IMR-90 (cell line): ENCODE results near the gene PDE4B. TPM values are rescaled to one million over a fixed set of nuclear protein-coding genes. Genes with fewer than 3 reads are reported as not detected.

Experiments used
- ATAC-seq: fragments of 200-7000 bp; cut with Tn5 transposase; 2 replicates; pipeline ENCODE4 v1.9.1; 2020; ENCODE audit warnings: low read depth, mild to moderate bottlenecking, moderate library complexity
- BruUV-seq: library from RNA; stranded (reverse); fragments of 400-500 nt; replicated peaks from 2 replicates; lab custom pipeline; 2021; lab: Mats Ljungman, UMichigan
- CTCF ChIA-PET: fragments of 300-600 bp; formaldehyde crosslinking; extraction: SDS; loops from one replicate; lab custom pipeline; 2021; ENCODE audit warnings: antibody characterized with exemption; lab: Yijun Ruan, JAX
- POLR2A ChIA-PET: fragments of 300-600 bp; sonication (Branson Sonifier 250); formaldehyde crosslinking; loops from one replicate; lab custom pipeline; 2022; ENCODE audit warnings: antibody characterized with exemption; ENCODE audit not compliant: unreplicated experiment; lab: Charles Lee
- DNase-seq: peaks from one replicate; pipeline ENCODE4 v3.0.0; 2013
- H2AFZ ChIP-seq: replicated peaks from 2 replicates; pipeline ENCODE3; 2013; ENCODE audit warnings: low read length, mild to moderate bottlenecking; ENCODE audit not compliant: poor library complexity
- H2AK5ac ChIP-seq: 2 replicates; pipeline ENCODE4 v1.6.1; 2013; ENCODE audit warnings: low read depth, low read length, inconsistent platforms
- H2AK9ac ChIP-seq: replicated peaks from 2 replicates; pipeline ENCODE3; 2013; ENCODE audit warnings: mild to moderate bottlenecking, low read depth, low read length, moderate library complexity; ENCODE audit not compliant: poor library complexity
- H2BK120ac ChIP-seq: 2 replicates; pipeline ENCODE4 v1.6.1; 2013; ENCODE audit warnings: low read depth, low read length, inconsistent platforms
- H2BK15ac ChIP-seq: 3 replicates; pipeline ENCODE4 v1.6.1; 2013; ENCODE audit warnings: low read depth, low read length, inconsistent platforms
- H2BK20ac ChIP-seq: 2 replicates; pipeline ENCODE4 v1.6.1; 2013; ENCODE audit warnings: low read depth, mild to moderate bottlenecking, inconsistent platforms, low read length, moderate library complexity
- H2BK5ac ChIP-seq: 2 replicates; pipeline ENCODE4 v1.6.1; 2013; ENCODE audit warnings: mild to moderate bottlenecking, low read depth, low read length, inconsistent platforms; ENCODE audit not compliant: poor library complexity, severe bottlenecking
- H3K14ac ChIP-seq: replicated peaks from 2 replicates; pipeline ENCODE4 v1.6.1; 2013; ENCODE audit warnings: low read depth, low read length, inconsistent platforms
- H3K18ac ChIP-seq: 2 replicates; pipeline ENCODE4 v1.6.1; 2013; ENCODE audit warnings: low read depth, low read length, control low read depth
- H3K23ac ChIP-seq: 2 replicates; pipeline ENCODE4 v1.6.1; 2013; ENCODE audit warnings: low read depth, low read length, inconsistent platforms
- H3K27ac ChIP-seq: 2 replicates; pipeline ENCODE4 v1.5.1; 2013; ENCODE audit warnings: mild to moderate bottlenecking, control low read depth, low read length; ENCODE audit not compliant: insufficient read depth
- H3K27me3 ChIP-seq: 2 replicates; pipeline ENCODE4 v1.6.1; 2013; ENCODE audit warnings: low read length; ENCODE audit not compliant: control insufficient read depth, insufficient read depth
- H3K36me3 ChIP-seq: 2 replicates; pipeline ENCODE4 v1.6.1; 2013; ENCODE audit warnings: low read length, mixed read lengths; ENCODE audit not compliant: control insufficient read depth, insufficient read depth
- H3K4ac ChIP-seq: 2 replicates; pipeline ENCODE4 v1.6.1; 2013; ENCODE audit warnings: low read depth, low read length, inconsistent platforms
- H3K4me1 ChIP-seq: 2 replicates; pipeline ENCODE4 v1.6.1; 2013; ENCODE audit warnings: low read length, mixed read lengths; ENCODE audit not compliant: control insufficient read depth, insufficient read depth
- H3K4me2 ChIP-seq: 2 replicates; pipeline ENCODE4 v1.6.1; 2013; ENCODE audit warnings: low read depth, mild to moderate bottlenecking, control low read depth, low read length, moderate library complexity
- H3K4me3 ChIP-seq: 2 replicates; pipeline ENCODE4 v1.5.1; 2013; ENCODE audit warnings: low read depth, mild to moderate bottlenecking, control low read depth, low read length, moderate library complexity; ENCODE audit not compliant: insufficient read depth
- H3K56ac ChIP-seq: 2 replicates; pipeline ENCODE4 v1.6.1; 2013; ENCODE audit warnings: low read length, inconsistent platforms; ENCODE audit not compliant: insufficient read depth; ENCODE audit errors: extremely low read depth
- H3K79me1 ChIP-seq, 2 experiments: 2 replicates each; pipeline ENCODE4 v1.6.1; 2013; ENCODE audit warnings: low read length in 2 of 2, inconsistent platforms in 1 of 2, low read depth in 1 of 2
- H3K9ac ChIP-seq: 2 replicates; pipeline ENCODE4 v1.6.1; 2013; ENCODE audit warnings: low read depth, low read length, control low read depth
- H3K9me1 ChIP-seq: 2 replicates; pipeline ENCODE4 v1.6.1; 2013; ENCODE audit warnings: low read length, inconsistent platforms; ENCODE audit not compliant: insufficient read depth
- H3K9me3 ChIP-seq: 2 replicates; pipeline ENCODE4 v1.6.1; 2013; ENCODE audit warnings: low read length; ENCODE audit not compliant: control insufficient read depth, insufficient read depth
- H4K20me1 ChIP-seq: 2 replicates; pipeline ENCODE4 v1.6.1; 2013; ENCODE audit warnings: low read length, inconsistent platforms; ENCODE audit not compliant: insufficient read depth
- H4K5ac ChIP-seq: 2 replicates; pipeline ENCODE4 v1.6.1; 2013; ENCODE audit warnings: mild to moderate bottlenecking, low read depth, low read length, control low read depth
- H4K8ac ChIP-seq, 2 experiments: 2 replicates each; pipeline ENCODE4 v1.6.1; 2013; ENCODE audit warnings: low read depth in 2 of 2, low read length in 2 of 2, control low read depth in 1 of 2, inconsistent platforms in 1 of 2
- H4K91ac ChIP-seq: 2 replicates; pipeline ENCODE4 v1.6.1; 2013; ENCODE audit warnings: low read depth, low read length, inconsistent platforms; ENCODE audit not compliant: insufficient read depth
- BHLHE40 ChIP-seq: fragments of 150-350 bp; IDR thresholded peaks from 2 replicates; pipeline ENCODE4 v1.6.1; 2016; ENCODE audit warnings: mild to moderate bottlenecking, low read depth, low read length
- CHD1 ChIP-seq: IDR thresholded peaks from 2 replicates; pipeline ENCODE4 v1.6.1; 2012; ENCODE audit warnings: low read depth, low read length, improper control_type of control experiment
- CTCF ChIP-seq: conservative IDR thresholded peaks from 2 replicates; pipeline ENCODE4 v1.5.1; 2012; ENCODE audit warnings: mild to moderate bottlenecking, low read depth, low read length, improper control_type of control experiment
- ELK1 ChIP-seq: fragments of 150-350 bp; IDR thresholded peaks from 2 replicates; pipeline ENCODE4 v1.6.1; 2016; ENCODE audit warnings: low read depth, mild to moderate bottlenecking, low read length, moderate library complexity, borderline replicate concordance
- FOS ChIP-seq: fragments of 150-350 bp; IDR thresholded peaks from 2 replicates; pipeline ENCODE4 v1.6.1; 2016; ENCODE audit warnings: low read depth, low read length
- MAFK ChIP-seq: IDR thresholded peaks from 2 replicates; pipeline ENCODE4 v1.6.1; 2012; ENCODE audit warnings: low read depth, low read length, improper control_type of control experiment
- MAZ ChIP-seq: IDR thresholded peaks from 2 replicates; pipeline ENCODE4 v1.6.1; 2012; ENCODE audit warnings: low read depth, mild to moderate bottlenecking, low read length, improper control_type of control experiment, moderate library complexity, borderline replicate concordance
- MXI1 ChIP-seq: IDR thresholded peaks from 2 replicates; pipeline ENCODE4 v1.6.1; 2012; ENCODE audit warnings: low read depth, mild to moderate bottlenecking, low read length, moderate library complexity, borderline replicate concordance
- NFE2L2 ChIP-seq: fragments of 150-350 bp; IDR thresholded peaks from 2 replicates; pipeline ENCODE4 v1.6.1; 2016; ENCODE audit warnings: low read depth, mild to moderate bottlenecking, low read length
- POLR2A ChIP-seq: IDR thresholded peaks from 2 replicates; pipeline ENCODE4 v1.6.1; 2012; ENCODE audit warnings: mild to moderate bottlenecking, low read depth, low read length
- RFX5 ChIP-seq: IDR thresholded peaks from 2 replicates; pipeline ENCODE4 v1.8.0; 2012; ENCODE audit warnings: low read depth, mild to moderate bottlenecking, low read length, moderate library complexity
- USF2 ChIP-seq: fragments of 150-350 bp; IDR thresholded peaks from 2 replicates; pipeline ENCODE4 v1.6.1; 2017; ENCODE audit warnings: mild to moderate bottlenecking, antibody characterized with exemption, low read length, low read depth
- WGBS, 2 experiments: methylation state at CpG; one replicate each; pipeline versions ENCODE4 v1.1.5 to v1.1.7; 2013; ENCODE audit warnings: missing lambda C conversion rate in 2 of 2; ENCODE audit not compliant: insufficient read length in 1 of 2; ENCODE audit errors: extremely low coverage in 2 of 2; 5-methylcytosine and 5-hydroxymethylcytosine counted together
- dilution Hi-C: fragments of 300-500 bp; cut with HindIII; formaldehyde crosslinking; loops from one replicate; pipeline ENCODE4 v1.14.3; 2018; ENCODE audit warnings: low sequenced_read_pairs; ENCODE audit not compliant: unreplicated experiment
- in situ Hi-C: fragments of 300-500 bp; cut with MboI; formaldehyde crosslinking; loops from 3 replicates; pipeline ENCODE4 v1.14.3; 2019; ENCODE audit warnings: low sequenced_read_pairs, inconsistent platforms, mixed read lengths
- intact Hi-C: fragments of 100-400 bp; cut with micrococcal nuclease; formaldehyde crosslinking; loops from 2 replicates; pipeline ENCODE4 v1.10.0; 2022
- polyA plus RNA-seq, 3 experiments: library from polyadenylated mRNA; depleted of rRNA; stranded (reverse); fragments of >200 nt; gene quantifications; 2 replicates each; pipeline ENCODE4 v1.2.3, GENCODE V29; 2012; ENCODE audit warnings: low replicate concordance in 1 of 3
- total RNA-seq: library from RNA; depleted of rRNA; stranded (reverse); fragments of >200 nt; gene quantifications from 2 replicates; pipeline ENCODE4 v1.2.3, GENCODE V29; 2012

PDE4B gene
- total and polyA plus RNA-seq, 2 of the 4 experiments (the other 2 are of a cell fraction): 5.8 to 21.3 TPM

GRCh38 chr1:66055092-66055491, 262.4 kb downstream of the PDE4B start:
- ChIA-PET POLR2A (no interaction called here), CTCF (no interaction called here)
- Histone ChIP-seq H2BK5ac (no peak overlapping the region), H4K5ac (no peak overlapping the region), H2AK5ac (no peak overlapping the region), H3K56ac (no peak overlapping the region), H3K79me1 (no peaks in the 10 kb centered on the region), H3K36me3 (no peaks in the 10 kb centered on the region), H4K8ac (no peak overlapping the region), H2BK15ac (no peak overlapping the region), H3K14ac (no peak overlapping the region), H2BK120ac (no peak overlapping the region), H3K18ac (no peak overlapping the region), H3K4me3 (no peak overlapping the region), H3K9me1 (no peaks in the 10 kb centered on the region), H2BK20ac (no peak overlapping the region), H4K20me1 (no peaks in the 10 kb centered on the region), H2AK9ac (no peak overlapping the region), H3K4me2 (no peak overlapping the region), H3K27ac (no peak overlapping the region), H3K4ac (no peak overlapping the region), H3K27me3 (no peaks in the 10 kb centered on the region), H3K9me3 (no peaks in the 10 kb centered on the region), H3K23ac (no peak overlapping the region), H2AFZ (no peak overlapping the region), H3K9ac (no peak overlapping the region), H4K91ac (no peak overlapping the region), H3K4me1 (no peaks in the 10 kb centered on the region)
- DNase-seq (no peak), ATAC-seq (no peak)
- intact Hi-C loops (no loop called here), dilution Hi-C loops (no loop called here), in situ Hi-C loops (no loop called here)
- WGBS, 2 experiments: no CpG with 5 or more reads among the region's 3 CpGs
- TF ChIP-seq MAFK: no peak
- no peak for TF ChIP-seq CTCF
- TF ChIP-seq NFE2L2: no peak
- no peak for TF ChIP-seq BHLHE40
- no peak for TF ChIP-seq USF2
- no peak for TF ChIP-seq FOS
- no peak for TF ChIP-seq RFX5
- no peak for TF ChIP-seq POLR2A
- TF ChIP-seq MXI1: no peak
- no peak for TF ChIP-seq ELK1
- TF ChIP-seq CHD1: no peak
- TF ChIP-seq MAZ: no peak
- BruUV-seq: no TSS peak
